DMS 273 treated with DMSO at 0.1 percent for 48 hours (cell line): ENCODE results near the gene COPS6.

ENCODE experiments used
- DNase-seq: peaks from one replicate; lab custom pipeline; 2025; lab: John Stamatoyannopoulos, UW

The COPS6 gene

GRCh38 chr7:100102950-100103840 lies 14.4 kb downstream of the COPS6 start:
- no peak for DNase-seq

- no peak for DNase-seq
Measured at GRCh38 chr7:100105534-100105933, 16.8 kb downstream of the COPS6 start.

- DNase-seq = no peak
Measured at GRCh38 chr7:100106633-100107032, 17.9 kb downstream of the COPS6 start.

GRCh38 chr7:100107125-100107737 lies 18.5 kb downstream of the COPS6 start:
- no peak for DNase-seq

- DNase-seq = no peak
Measured at GRCh38 chr7:100107890-100108289, 19.1 kb downstream of the COPS6 start.

- DNase-seq = no peak
Measured at GRCh38 chr7:100109521-100110163, 20.9 kb downstream of the COPS6 start.

DNA sequence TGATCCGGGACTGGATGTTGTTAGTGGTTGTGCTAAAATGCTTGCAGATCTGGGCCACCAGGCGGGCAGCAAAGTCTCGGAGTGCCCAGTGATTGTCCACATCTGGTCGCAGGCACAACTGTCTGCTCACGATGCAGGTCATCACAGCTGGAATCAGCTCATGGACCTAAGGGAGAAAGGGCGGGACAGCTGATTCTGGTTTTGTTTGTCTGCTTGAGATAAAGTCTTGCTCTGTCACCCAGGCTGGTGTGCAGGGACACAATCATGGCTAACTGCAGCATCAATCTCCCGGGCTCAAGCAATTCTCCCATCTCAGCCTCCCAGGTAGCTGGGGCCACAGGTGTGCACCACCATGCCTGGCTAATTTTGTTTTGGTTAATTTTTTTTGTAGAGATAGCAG lies 22.4 kb downstream of the COPS6 start:
- DNase-seq = no peak

- no peak for DNase-seq
Measured at GRCh38 chr7:100111914-100112313, 23.1 kb downstream of the COPS6 start.

DNA sequence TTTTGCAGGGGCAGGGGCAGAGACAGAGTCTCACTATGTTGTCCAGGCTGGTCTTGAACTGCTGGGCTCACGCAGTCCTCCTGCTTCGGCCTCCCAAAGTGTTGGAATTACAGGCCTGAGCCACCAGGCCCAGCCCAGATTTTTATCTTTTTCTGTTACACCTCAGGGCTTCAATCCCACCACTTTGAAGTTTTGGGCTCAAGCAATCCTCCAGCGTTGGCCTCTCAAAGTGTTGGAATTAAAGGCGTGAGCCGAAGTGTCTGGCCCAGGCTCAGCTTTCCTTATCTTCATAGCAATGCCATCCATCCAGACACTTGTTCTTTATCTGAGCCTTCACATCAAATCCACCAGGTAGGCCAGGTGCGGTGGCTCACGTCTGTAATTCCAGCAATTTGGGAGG lies 26.3 kb downstream of the COPS6 start:
- no peak for DNase-seq

- DNase-seq = no peak
Measured at GRCh38 chr7:100118388-100119071, 29.8 kb downstream of the COPS6 start.

- peak; percentile 97 for DNase-seq
Measured at GRCh38 chr7:100119072-100119969, 30.6 kb downstream of the COPS6 start, which contains the start of the genes CNPY4 and TAF6. CNPY4 (plus strand) TSS chr7:100119634; CDS start chr7:100119745, 111 bp downstream. TAF6 (minus strand) TSS chr7:100119358; CDS start chr7:100114209, 5,149 bp downstream.

DNA sequence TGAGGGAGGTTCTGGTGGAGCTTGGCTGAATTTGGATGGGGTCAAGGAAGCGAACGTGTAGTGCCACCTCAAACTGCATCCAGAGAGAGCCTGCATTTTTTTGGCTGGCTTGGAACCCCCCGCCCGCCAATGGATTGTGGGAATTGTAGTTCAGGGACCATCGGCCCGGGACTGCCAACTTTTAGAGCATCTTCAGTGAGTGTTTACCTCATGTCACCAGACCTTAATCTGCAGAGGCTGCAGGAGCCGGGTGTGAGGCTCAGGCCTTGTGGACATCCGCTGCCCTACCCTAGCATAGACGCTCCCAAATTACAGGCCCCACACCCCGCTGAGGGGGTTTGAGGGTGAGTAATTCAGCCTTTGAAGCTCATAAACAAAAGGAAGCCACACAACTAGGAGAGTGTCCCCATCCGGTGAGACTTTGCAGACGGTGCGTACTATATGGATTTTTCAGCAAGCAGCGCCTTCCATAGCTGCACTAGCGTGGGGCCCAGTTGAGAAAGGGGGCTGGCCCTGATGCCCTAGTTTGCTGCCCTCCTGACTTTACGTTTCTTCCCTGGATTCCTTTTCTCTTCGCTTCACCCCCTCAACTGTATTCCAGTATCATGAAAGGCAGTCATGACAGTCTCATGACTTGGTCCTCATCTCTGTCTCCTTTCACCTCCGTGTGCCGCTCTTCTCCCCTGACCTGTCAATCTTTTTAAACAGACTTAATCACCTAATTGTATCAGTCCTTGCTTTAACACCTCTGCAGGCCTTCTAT lies 31.4 kb downstream of the COPS6 start:
- DNase-seq = peak; percentile 78

DNA sequence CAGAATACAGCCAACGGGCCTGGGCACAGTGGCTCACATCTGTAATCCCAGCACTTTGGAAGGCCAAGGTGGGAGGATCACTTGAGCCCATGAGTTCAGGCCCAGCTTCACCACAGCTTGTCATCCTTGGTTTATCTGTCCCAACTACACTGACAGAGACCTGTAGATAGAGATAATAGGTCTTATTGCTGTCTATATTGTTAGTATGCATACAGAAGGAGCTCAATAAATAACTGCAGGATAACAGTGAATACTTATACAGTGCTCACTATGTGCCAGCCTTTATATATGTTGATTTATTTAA lies 31.9 kb downstream of the COPS6 start:
- no peak for DNase-seq

- DNase-seq = no peak
Measured at GRCh38 chr7:100122067-100122466, 33.3 kb downstream of the COPS6 start.

DNA sequence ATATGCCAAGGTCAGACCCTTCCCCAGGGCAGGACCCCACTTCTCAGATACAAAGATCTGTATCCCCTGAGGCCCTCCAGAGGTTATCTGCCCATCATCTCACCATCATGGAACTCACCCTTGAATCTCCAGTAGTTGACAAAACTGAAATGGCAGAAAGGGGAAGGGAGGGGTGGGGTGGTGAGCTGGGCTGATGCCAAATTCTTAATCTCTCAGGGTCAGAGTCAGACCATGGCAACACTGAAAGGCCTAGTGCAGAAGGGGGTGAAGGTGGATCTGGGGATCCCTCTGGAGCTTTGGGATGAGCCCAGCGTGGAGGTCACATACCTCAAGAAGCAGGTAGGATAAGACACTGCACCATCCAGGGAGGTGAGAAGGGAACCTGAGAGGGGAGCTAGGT lies 33.8 kb downstream of the COPS6 start:
- DNase-seq = no peak

- DNase-seq = no peak
Measured at GRCh38 chr7:100124301-100125230, 35.8 kb downstream of the COPS6 start.

GRCh38 chr7:100126239-100126930 lies 37.6 kb downstream of the COPS6 start:
- DNase-seq = no peak

- DNase-seq = peak; percentile 95
Measured at GRCh38 chr7:100126931-100127865, 38.4 kb downstream of the COPS6 start, which contains the start of gene MBLAC1. MBLAC1 (plus strand) TSS chr7:100126967; CDS start chr7:100127396, 429 bp downstream.
